IMR-90 (cell line): ENCODE results near the gene ITGA5. TPM values are rescaled to one million over a fixed set of nuclear protein-coding genes. Genes with fewer than 3 reads are reported as not detected.

Experiments used
- CHD1 ChIP-seq: IDR thresholded peaks from 2 replicates; pipeline ENCODE4 v1.6.1; 2012; ENCODE audit warnings: low read depth, low read length, improper control_type of control experiment
- CTCF ChIP-seq: conservative IDR thresholded peaks from 2 replicates; pipeline ENCODE4 v1.5.1; 2012; ENCODE audit warnings: mild to moderate bottlenecking, low read depth, low read length, improper control_type of control experiment
- MAZ ChIP-seq: IDR thresholded peaks from 2 replicates; pipeline ENCODE4 v1.6.1; 2012; ENCODE audit warnings: low read depth, mild to moderate bottlenecking, low read length, improper control_type of control experiment, moderate library complexity, borderline replicate concordance
- RCOR1 ChIP-seq: IDR thresholded peaks from 2 replicates; pipeline ENCODE4 v1.6.1; 2012; ENCODE audit warnings: mild to moderate bottlenecking, low read length, improper control_type of control experiment; ENCODE audit not compliant: insufficient replicate concordance
- polyA plus RNA-seq, 3 experiments: library from polyadenylated mRNA; depleted of rRNA; stranded (reverse); fragments of >200 nt; gene quantifications; 2 replicates each; pipeline ENCODE4 v1.2.3, GENCODE V29; 2012; ENCODE audit warnings: low replicate concordance in 1 of 3
- total RNA-seq: library from RNA; depleted of rRNA; stranded (reverse); fragments of >200 nt; gene quantifications from 2 replicates; pipeline ENCODE4 v1.2.3, GENCODE V29; 2012

The ITGA5 gene
- total and polyA plus RNA-seq, 2 of the 4 experiments (the other 2 are of a cell fraction): 159 to 259 TPM

GRCh38 chr12:54409267-54409666 is 9.8 kb downstream of the ITGA5 start (continued):
- TF ChIP-seq CTCF (no peak), MAZ (no peak), CHD1 (no peak), RCOR1 (no peak)
